Activated CD4-positive, alpha-beta T cell treated with anti-CD3 and anti-CD28 coated beads for 36 hours (primary cell): ENCODE data around the gene PRDM1. TPM values are rescaled to one million over a fixed set of nuclear protein-coding genes. Genes with fewer than 3 reads are reported as not detected.

Experiments used
- ATAC-seq: fragments of 200-7000 bp; cut with Tn5 transposase; one replicate; pipeline ENCODE4 v1.10.0; 2021; ENCODE audit warnings: mild to moderate bottlenecking, moderate library complexity
- CTCF ChIA-PET: fragments of 350-600 bp; sonication (Branson Sonifier 250); formaldehyde crosslinking; loops from one replicate; lab custom pipeline; 2021; ENCODE audit warnings: antibody characterized with exemption; lab: Charles Lee
- POLR2A ChIA-PET: fragments of 350-600 bp; sonication (Branson Sonifier 250); formaldehyde crosslinking; loops from one replicate; lab custom pipeline; 2021; ENCODE audit warnings: antibody characterized with exemption, inconsistent platforms; lab: Charles Lee
- DNase-seq: peaks from one replicate; pipeline ENCODE4 v3.0.0-alpha.2; 2020
- H3K27ac Mint-ChIP-seq: one replicate; pipeline ENCODE4 v1.8.0; 2021; ENCODE audit warnings: mixed read lengths
- H3K27me3 Mint-ChIP-seq: one replicate; pipeline ENCODE4 v1.8.0; 2021; ENCODE audit warnings: mixed read lengths
- H3K36me3 Mint-ChIP-seq: one replicate; pipeline ENCODE4 v1.8.0; 2021; ENCODE audit warnings: low read depth, mixed read lengths
- H3K4me1 Mint-ChIP-seq: one replicate; pipeline ENCODE4 v1.8.0; 2021; ENCODE audit warnings: mixed read lengths
- H3K4me3 Mint-ChIP-seq: one replicate; pipeline ENCODE4 v1.8.0; 2021; ENCODE audit warnings: mild to moderate bottlenecking, moderate library complexity, mixed read lengths
- H3K9me3 Mint-ChIP-seq: one replicate; pipeline ENCODE4 v1.8.0; 2021; ENCODE audit warnings: low read depth, mixed read lengths
- intact Hi-C, 2 experiments: fragments of 100-400 bp; cut with DNase I in 1 of 2; cut with micrococcal nuclease in 1 of 2; formaldehyde crosslinking; loops; one replicate each; pipeline versions ENCODE4 v1.14.2 to v1.15.1; 2022 to 2024; cut with DNase I, micrococcal nuclease
- total RNA-seq, 2 experiments: library from RNA; stranded (reverse); gene quantifications; one replicate each; pipeline ENCODE4 v1.2.3, GENCODE V29; 2021

Gene PRDM1
- total RNA-seq, 2 experiments from 2014 or later = 20.1 to 35.6 TPM

DNA sequence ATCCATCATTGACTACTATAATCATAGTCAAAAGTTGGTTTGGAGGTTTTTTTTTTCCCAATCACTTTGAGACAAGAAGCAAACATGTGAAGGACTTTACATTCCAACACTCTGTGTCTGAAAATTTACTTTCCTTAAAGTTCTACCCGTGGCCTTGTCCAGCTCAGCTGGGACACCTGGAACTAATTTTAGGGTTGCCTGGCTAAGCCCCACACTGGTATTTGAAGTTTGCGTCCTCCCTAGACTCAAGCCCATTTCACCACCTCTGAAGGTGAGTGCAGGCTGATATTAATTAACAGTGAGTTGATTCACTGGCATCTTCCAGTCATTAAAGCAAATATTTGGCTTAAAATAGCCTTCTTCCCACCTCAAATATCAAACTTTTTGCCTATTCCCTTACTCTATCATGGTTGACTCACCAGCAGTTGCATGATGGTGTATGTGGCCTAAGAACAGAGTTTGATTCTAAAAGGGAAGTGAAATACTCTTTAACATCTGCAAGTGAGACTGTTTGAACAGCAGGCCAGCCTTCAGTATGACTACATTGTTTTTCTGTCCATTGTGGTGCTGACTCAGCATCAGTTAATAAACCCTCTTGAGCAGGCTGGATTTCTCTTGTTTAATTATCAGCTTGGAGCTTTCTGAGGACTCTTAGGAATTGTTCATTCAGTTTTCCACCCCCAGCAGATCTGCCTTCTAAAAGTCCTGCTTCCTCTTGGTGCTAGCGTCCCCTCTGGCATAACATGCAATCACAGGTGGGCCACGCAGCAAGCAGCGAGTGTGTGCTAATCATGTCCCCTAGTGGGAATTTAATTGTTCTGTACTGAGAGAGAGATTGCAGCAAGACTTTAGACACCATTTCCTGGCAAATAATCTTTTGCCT lies 1.8 kb upstream of the PRDM1 start:
- CTCF ChIA-PET = interaction anchor here (0.9 to 1.8 kb wide), 8 partner anchors 9 to 184 kb away, joined by 3 to 12 read pairs (median 4); no protein-coding TSS in a partner anchor
- Mint-ChIP-seq H3K36me3 (peaks cover 9% of the 10 kb centered on the region), H3K27ac (peak overlapping the region; percentile 45), H3K9me3 (no peaks in the 10 kb centered on the region), H3K4me3 (no peak overlapping the region), H3K27me3 (peaks cover 36% of the 10 kb centered on the region), H3K4me1 (peaks cover 58% of the 10 kb centered on the region)
- peak; percentile 53 for ATAC-seq
- no peak for DNase-seq
- intact Hi-C loops = loop anchor here (5.0 to 10.0 kb wide), 4 partner anchors 92 to 600 kb away; no protein-coding TSS in a partner anchor
- POLR2A ChIA-PET = interaction anchor here (0.8 kb wide), 1 partner anchor 8 kb away, joined by 3 read pairs; no protein-coding TSS in a partner anchor

DNA sequence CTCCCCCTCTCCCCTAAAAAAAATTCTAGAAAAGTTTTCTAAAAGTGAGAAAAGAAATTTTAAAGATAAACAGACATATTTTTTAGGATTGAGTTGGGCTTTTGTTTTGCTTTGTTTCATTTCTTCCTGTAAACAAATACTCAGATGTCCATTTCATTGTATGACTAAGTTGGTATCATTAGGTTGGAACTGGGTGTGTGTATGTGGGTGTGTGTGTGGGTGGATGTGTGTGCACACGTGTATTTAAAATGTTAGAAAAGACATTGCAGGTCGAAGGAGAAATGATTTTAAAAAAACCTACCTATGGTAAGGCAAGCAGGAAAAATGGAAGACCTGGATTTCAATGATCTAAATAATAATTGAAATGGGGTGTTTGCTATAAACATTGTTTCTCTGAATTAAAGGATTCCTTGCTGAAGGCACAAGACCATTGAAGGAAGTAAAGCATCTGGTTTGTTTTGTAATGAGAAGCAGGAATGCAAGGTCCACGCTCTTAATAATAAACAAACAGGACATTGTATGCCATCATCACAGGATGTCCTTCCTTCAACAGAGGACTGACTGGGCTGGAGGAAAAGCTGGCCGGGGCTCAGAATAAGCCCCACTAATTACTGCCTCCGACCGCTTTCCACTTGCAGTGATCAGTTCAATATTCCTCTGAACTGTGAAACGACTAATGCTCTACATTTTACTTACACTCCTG lies 996 bp upstream of the PRDM1 start:
- Mint-ChIP-seq H3K27me3 (peaks cover 42% of the 10 kb centered on the region), H3K4me1 (peaks cover 64% of the 10 kb centered on the region), H3K36me3 (peaks cover 13% of the 10 kb centered on the region), H3K27ac (peak overlapping the region; percentile 4), H3K4me3 (peak overlapping the region; percentile 76), H3K9me3 (no peaks in the 10 kb centered on the region)
- intact Hi-C loops = loop anchor here (5.0 to 10.0 kb wide), 5 partner anchors 93 to 600 kb away; no protein-coding TSS in a partner anchor
- ATAC-seq (no peak), DNase-seq (no peak)
- ChIA-PET POLR2A (interaction anchor here (2.4 kb wide), 1 partner anchor 13 kb away, joined by 17 read pairs; no protein-coding TSS in a partner anchor), CTCF (interaction anchor here (0.8 to 2.7 kb wide), 4 partner anchors 13 to 138 kb away, joined by 3 to 19 read pairs (median 10); no protein-coding TSS in a partner anchor)

DNA sequence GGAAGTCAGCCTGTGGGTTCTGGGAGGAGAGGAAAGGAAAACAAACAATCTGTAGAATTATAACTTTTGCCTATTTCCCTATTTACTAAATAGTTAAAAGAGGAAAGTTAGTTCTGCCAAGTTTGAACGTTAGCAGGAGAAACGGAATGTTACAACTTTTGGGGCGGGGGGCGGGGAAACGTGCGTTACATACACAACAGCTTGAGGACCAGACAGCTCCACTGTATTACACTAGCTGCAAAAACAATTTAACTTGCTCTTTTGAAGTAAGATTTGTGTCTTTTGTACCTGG lies 498 bp upstream of the PRDM1 start:
- Mint-ChIP-seq H3K27ac (no peak overlapping the region), H3K27me3 (peaks cover 46% of the 10 kb centered on the region), H3K4me3 (peak overlapping the region; percentile 76), H3K36me3 (peaks cover 13% of the 10 kb centered on the region), H3K4me1 (peaks cover 69% of the 10 kb centered on the region), H3K9me3 (no peaks in the 10 kb centered on the region)
- POLR2A ChIA-PET = interaction anchor here (0.9 to 2.4 kb wide), 3 partner anchors 10 to 28 kb away, joined by 3 to 17 read pairs (median 3); no protein-coding TSS in a partner anchor
- DNase-seq = no peak
- intact Hi-C loops = loop anchor here in 1 of 2 experiments (5.0 to 10.0 kb wide), 4 partner anchors 217 to 601 kb away; no protein-coding TSS in a partner anchor
- CTCF ChIA-PET = interaction anchor here (0.8 to 2.7 kb wide), 4 partner anchors 14 to 137 kb away, joined by 3 to 19 read pairs (median 8); no protein-coding TSS in a partner anchor
- ATAC-seq = no peak

DNA sequence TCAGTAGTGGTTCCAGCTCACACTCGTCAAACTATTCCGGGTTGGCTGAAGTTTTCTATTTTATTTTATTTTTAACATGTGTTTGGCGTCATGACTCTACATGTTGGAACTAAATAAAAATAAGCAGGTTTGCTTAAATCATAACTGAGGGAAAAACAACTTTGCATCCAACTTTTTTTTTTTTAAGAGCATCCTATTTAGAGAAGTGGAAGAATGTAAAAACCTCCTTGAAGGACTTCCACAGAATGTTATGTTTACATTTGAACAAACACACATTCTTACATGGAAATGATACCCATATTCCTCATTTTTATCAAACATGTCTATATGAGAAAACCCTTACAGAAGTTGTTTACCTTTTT lies 659 bp downstream of the PRDM1 start:
- Mint-ChIP-seq H3K36me3 (peaks cover 18% of the 10 kb centered on the region), H3K27ac (peak overlapping the region; percentile 84), H3K4me3 (peak overlapping the region; percentile 76), H3K27me3 (peaks cover 48% of the 10 kb centered on the region), H3K4me1 (peaks cover 70% of the 10 kb centered on the region), H3K9me3 (no peaks in the 10 kb centered on the region)
- intact Hi-C loops = loop anchor here (1.0 to 10.0 kb wide), 7 partner anchors 11 to 602 kb away; no protein-coding TSS in a partner anchor
- no peak for ATAC-seq
- DNase-seq = no peak
- POLR2A ChIA-PET = interaction anchor here (2.4 kb wide), 1 partner anchor 12 kb away, joined by 17 read pairs; no protein-coding TSS in a partner anchor
- CTCF ChIA-PET = interaction anchor here (0.7 to 2.7 kb wide), 6 partner anchors 11 to 136 kb away, joined by 3 to 19 read pairs (median 6); no protein-coding TSS in a partner anchor

DNA sequence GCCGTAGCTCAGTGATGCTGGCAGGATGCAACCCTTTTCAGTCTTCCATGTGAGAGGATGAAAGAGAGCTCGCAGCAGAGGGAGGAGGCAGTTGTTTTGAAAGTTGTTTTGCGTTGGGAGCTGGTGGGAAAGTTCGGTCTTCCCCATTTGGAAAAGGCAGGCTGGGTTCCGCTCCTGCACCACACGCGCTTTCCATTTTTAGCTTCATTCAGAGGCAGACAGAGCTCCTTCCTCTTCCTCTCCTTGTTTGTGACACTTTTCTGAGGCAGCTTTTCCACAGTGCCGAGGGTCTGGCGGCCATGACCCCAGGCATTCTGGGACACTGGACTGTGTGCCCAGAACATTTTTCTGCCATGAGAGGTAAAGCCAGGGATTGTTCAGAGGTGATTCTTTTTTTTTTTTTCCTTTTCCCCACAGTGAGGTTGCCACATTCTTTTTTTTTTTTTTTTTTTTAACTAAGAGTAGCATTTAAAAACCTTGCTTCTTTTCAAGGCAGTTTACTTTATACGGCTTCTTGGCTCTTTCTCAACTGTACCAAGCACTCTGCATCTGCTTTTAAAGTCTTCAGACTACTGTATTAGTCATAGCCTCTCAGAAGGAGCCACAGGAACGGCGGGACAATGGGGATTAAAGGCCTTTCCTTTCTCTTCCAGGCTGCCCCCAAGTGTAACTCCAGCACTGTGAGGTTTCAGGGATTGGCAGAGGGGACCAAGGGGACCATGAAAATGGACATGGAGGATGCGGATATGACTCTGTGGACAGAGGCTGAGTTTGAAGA lies 1.6 kb downstream of the PRDM1 start:
- no peaks in the 10 kb centered on the region for H3K9me3 Mint-ChIP-seq
- ChIA-PET CTCF (interaction anchor here (0.7 to 2.7 kb wide), 6 partner anchors 9 to 135 kb away, joined by 3 to 19 read pairs (median 4); no protein-coding TSS in a partner anchor), POLR2A (interaction anchor here (0.6 to 2.4 kb wide), 6 partner anchors 9 to 656 kb away, joined by 3 to 17 read pairs (median 4); no protein-coding TSS in a partner anchor)
- ATAC-seq = no peak
- intact Hi-C loops = loop anchor here (2.0 to 10.0 kb wide), 6 partner anchors 15 to 603 kb away; no protein-coding TSS in a partner anchor
- H3K27ac Mint-ChIP-seq = peak overlapping the region; percentile 84
- peak overlapping the region; percentile 76 for H3K4me3 Mint-ChIP-seq
- peaks cover 67% of the 10 kb centered on the region for H3K4me1 Mint-ChIP-seq
- H3K36me3 Mint-ChIP-seq = peaks cover 18% of the 10 kb centered on the region
- peaks cover 50% of the 10 kb centered on the region for H3K27me3 Mint-ChIP-seq
- DNase-seq = no peak

DNA sequence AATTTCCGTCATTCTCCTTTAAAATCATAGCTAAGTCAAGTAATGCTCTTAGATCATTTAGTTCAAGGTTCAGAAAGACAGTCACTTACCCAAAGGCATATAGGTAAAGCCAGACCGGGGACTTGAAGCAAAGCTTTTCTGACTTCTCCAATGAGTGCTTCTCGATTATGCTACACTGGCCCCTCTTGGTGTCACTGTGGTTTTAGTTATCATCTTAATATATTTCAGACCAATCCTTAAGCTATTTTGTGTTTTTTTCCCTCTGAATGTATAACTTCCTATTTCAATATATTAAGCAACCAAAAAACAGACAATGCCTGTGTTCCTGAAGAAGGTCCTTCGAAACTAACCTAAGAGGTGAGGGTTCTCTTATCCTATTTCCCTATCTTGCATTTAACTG lies 3.9 kb downstream of the PRDM1 start:
- H3K9me3 Mint-ChIP-seq = no peaks in the 10 kb centered on the region
- peaks cover 63% of the 10 kb centered on the region for H3K4me1 Mint-ChIP-seq
- H3K36me3 Mint-ChIP-seq = peaks cover 18% of the 10 kb centered on the region
- intact Hi-C loops = loop anchor here in 1 of 2 experiments (1.0 to 2.0 kb wide), 2 partner anchors 133 to 605 kb away; no protein-coding TSS in a partner anchor
- DNase-seq = no peak
- H3K27me3 Mint-ChIP-seq = peaks cover 43% of the 10 kb centered on the region
- no peak for ATAC-seq
- ChIA-PET POLR2A (interaction anchor here (0.6 to 1.6 kb wide), 2 partner anchors 9 to 1733 kb away, joined by 4 to 6 read pairs; no protein-coding TSS in a partner anchor), CTCF (interaction anchor here (0.5 to 2.5 kb wide), 10 partner anchors 9 to 211 kb away, joined by 3 to 16 read pairs (median 3); no protein-coding TSS in a partner anchor)
- H3K4me3 Mint-ChIP-seq = peak overlapping the region; percentile 76
- H3K27ac Mint-ChIP-seq = peak overlapping the region; percentile 44

DNA sequence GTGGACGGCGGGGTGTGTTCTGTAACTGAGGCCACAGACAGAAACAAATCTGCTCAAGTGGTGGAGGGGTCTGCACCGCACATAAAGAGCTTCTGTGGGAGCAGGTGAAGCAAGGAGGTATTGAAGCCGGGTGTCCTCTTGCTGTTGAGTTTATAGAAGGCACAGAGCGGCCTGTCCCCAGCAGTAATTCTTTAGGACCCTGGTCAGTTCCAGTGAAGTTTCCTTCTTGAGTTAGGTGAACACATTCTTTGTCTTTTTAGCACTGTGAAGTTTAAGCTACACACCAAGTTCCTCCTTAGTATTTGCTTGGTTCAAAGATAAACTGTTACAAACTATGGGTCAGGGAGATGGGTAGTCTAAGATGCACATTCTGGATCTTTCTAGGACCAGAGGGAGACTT lies 6.1 kb downstream of the PRDM1 start:
- intact Hi-C loops = no loop called here
- H3K4me3 Mint-ChIP-seq = peak overlapping the region; percentile 4
- H3K9me3 Mint-ChIP-seq = no peaks in the 10 kb centered on the region
- DNase-seq (no peak), ATAC-seq (no peak)
- H3K4me1 Mint-ChIP-seq = peaks cover 62% of the 10 kb centered on the region
- H3K27me3 Mint-ChIP-seq = peaks cover 41% of the 10 kb centered on the region
- peak overlapping the region; percentile 26 for H3K27ac Mint-ChIP-seq
- CTCF ChIA-PET = interaction anchor here (0.6 to 1.8 kb wide), 6 partner anchors 8 to 139 kb away, joined by 4 to 6 read pairs (median 5); no protein-coding TSS in a partner anchor
- H3K36me3 Mint-ChIP-seq = peaks cover 21% of the 10 kb centered on the region
- POLR2A ChIA-PET = interaction anchor here (1.6 kb wide), 1 partner anchor 9 kb away, joined by 3 read pairs; no protein-coding TSS in a partner anchor

DNA sequence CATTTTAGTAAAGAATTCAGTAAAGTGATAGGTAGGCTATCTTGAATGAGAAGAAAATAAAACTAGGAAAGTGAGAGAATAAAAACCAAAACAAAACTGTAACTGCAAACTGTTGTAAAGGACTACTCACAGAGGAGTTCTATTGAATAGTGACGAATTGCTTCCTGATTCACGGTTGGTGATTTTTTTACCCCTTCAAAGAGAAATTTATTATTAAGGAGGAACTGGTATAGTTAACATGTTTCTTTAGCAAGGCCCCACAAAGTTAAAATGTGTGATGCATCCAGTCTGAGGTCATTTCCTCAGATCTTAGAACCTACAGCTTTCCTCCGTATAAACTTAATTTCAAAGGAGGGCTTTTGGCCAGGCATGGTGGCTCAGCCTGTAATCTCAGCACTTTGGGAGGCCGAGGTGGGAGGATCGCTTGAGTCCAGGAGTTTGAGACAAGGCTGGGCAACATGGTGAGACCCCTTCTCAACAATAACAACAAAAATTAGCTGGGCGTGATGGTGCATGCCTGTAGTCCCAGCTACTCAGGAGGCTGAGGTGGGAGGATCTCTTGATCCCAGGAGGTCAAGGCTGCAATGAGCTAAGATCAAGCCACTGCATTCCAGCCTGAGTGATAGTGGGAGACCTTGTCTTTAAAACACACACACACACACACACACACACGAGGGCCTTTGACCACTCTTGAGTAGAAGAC lies 8.3 kb downstream of the PRDM1 start:
- intact Hi-C loops = no loop called here
- ATAC-seq (no peak), DNase-seq (no peak)
- H3K27ac Mint-ChIP-seq = peak overlapping the region; percentile 83
- peak overlapping the region; percentile 49 for H3K4me3 Mint-ChIP-seq
- CTCF ChIA-PET = interaction anchor here (1.1 to 1.4 kb wide), 6 partner anchors 18 to 128 kb away, joined by 3 to 7 read pairs (median 4); no protein-coding TSS in a partner anchor
- H3K4me1 Mint-ChIP-seq = peaks cover 73% of the 10 kb centered on the region
- POLR2A ChIA-PET = no interaction called here
- peaks cover 16% of the 10 kb centered on the region for H3K36me3 Mint-ChIP-seq
- peaks cover 26% of the 10 kb centered on the region for H3K27me3 Mint-ChIP-seq
- no peaks in the 10 kb centered on the region for H3K9me3 Mint-ChIP-seq

DNA sequence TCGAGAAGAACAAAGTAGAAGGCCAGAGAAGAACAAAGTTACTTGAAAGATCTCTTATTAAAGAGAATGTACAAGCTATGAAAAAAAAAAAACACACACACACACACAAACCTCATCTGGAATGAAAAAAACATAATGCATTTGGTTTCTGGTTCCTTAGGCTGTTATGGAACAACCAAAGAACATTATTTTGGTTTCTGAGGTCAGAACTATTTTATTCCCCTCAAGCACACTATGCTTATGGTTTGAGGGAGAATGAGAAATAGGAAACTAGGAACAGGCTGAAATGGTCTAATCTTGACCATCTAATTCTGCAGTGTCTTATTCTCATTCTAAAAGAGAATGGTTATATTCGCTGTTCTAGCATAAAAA lies 8.8 kb downstream of the PRDM1 start:
- no peaks in the 10 kb centered on the region for H3K9me3 Mint-ChIP-seq
- intact Hi-C loops = loop anchor here (5.0 kb wide), 9 partner anchors 173 to 1727 kb away; partner anchors contain the start of genes ATG5 (in 1 of the 2) and SCML4 (in 1 of the 2)
- H3K27me3 Mint-ChIP-seq = peaks cover 21% of the 10 kb centered on the region
- H3K4me1 Mint-ChIP-seq = peaks cover 72% of the 10 kb centered on the region
- H3K36me3 Mint-ChIP-seq = peaks cover 13% of the 10 kb centered on the region
- no peak overlapping the region for H3K4me3 Mint-ChIP-seq
- H3K27ac Mint-ChIP-seq = no peak overlapping the region
- DNase-seq (no peak), ATAC-seq (no peak)
- ChIA-PET CTCF (interaction anchor here (1.1 to 1.4 kb wide), 4 partner anchors 17 to 128 kb away, joined by 3 to 6 read pairs (median 4); no protein-coding TSS in a partner anchor), POLR2A (interaction anchor here (1.2 kb wide), 1 partner anchor 9 kb away, joined by 3 read pairs; the partner anchor contains the start of gene PRDM1)
